ENCODE data around the gene PCDH9. TPM values are rescaled to one million over a fixed set of nuclear protein-coding genes. Genes with fewer than 3 reads are reported as not detected.

Gene PCDH9
- total RNA-seq, 2 donors from 2014 or later: 0.95 to 1.8 TPM

DNA sequence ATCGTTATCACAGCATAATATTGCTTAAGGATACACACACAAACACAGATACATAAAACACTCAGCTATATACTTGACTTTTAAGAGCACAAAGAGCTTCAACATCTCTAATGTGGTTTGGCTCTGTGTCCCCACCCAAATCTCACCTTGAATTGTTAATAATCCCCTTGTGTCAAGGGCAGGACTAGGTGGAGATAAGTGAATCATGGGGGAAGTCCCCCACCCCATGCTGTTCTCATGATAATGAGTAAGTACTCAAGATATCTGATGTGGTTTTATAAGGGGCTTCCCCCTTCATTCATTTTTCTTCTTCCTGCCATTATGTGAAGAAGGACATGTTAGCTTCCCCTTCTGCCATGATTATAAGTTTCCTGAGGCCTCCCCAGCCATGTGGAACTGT lies 481.4 kb downstream of the PCDH9 start:
- Histone ChIP-seq H3K9ac (ENCODE audit: extremely low read depth, low read length, poor library complexity, severe bottlenecking) (no peak overlapping the region), H3K4me1 (ENCODE audit: control insufficient read depth, insufficient read depth, low read length) (no peaks in the 10 kb centered on the region), H3K27ac (ENCODE audit: low read depth, low read length) (no peak overlapping the region), H3K4me3 (ENCODE audit: low read length) (no peak overlapping the region), H3K9me3 (ENCODE audit: control insufficient read depth, low read length) (peaks cover 6% of the 10 kb centered on the region), H3K36me3 (ENCODE audit: control insufficient read depth, insufficient read depth, low read length) (no peaks in the 10 kb centered on the region), H3K27me3 (ENCODE audit: control insufficient read depth, insufficient read depth, low read length, poor library complexity, severe bottlenecking) (no peaks in the 10 kb centered on the region)
- TF ChIP-seq, protein P1, sequence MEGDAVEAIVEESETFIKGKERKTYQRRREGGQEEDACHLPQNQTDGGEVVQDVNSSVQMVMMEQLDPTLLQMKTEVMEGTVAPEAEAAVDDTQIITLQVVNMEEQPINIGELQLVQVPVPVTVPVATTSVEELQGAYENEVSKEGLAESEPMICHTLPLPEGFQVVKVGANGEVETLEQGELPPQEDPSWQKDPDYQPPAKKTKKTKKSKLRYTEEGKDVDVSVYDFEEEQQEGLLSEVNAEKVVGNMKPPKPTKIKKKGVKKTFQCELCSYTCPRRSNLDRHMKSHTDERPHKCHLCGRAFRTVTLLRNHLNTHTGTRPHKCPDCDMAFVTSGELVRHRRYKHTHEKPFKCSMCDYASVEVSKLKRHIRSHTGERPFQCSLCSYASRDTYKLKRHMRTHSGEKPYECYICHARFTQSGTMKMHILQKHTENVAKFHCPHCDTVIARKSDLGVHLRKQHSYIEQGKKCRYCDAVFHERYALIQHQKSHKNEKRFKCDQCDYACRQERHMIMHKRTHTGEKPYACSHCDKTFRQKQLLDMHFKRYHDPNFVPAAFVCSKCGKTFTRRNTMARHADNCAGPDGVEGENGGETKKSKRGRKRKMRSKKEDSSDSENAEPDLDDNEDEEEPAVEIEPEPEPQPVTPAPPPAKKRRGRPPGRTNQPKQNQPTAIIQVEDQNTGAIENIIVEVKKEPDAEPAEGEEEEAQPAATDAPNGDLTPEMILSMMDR (conservative IDR thresholded peaks at IDR 0.05): no peak
- Mint-ChIP-seq H3K27me3 (ENCODE audit: insufficient read depth) (no peaks in the 10 kb centered on the region), H3K36me3 (ENCODE audit: low read depth) (no peaks in the 10 kb centered on the region), H3K9me3 (no peaks in the 10 kb centered on the region), H3K4me3 (no peak overlapping the region), H3K27ac (no peak overlapping the region), H3K4me1 (peaks cover 6% of the 10 kb centered on the region)
- WGBS, 2 experiments (ENCODE audit: insufficient coverage in 1 of 2, insufficient read length in 1 of 2): 90% methylated on average over 1 of the region's 1 CpG; no CpG with 5 or more reads in 1 of the 2 experiments
- no peak for DNase-seq

DNA sequence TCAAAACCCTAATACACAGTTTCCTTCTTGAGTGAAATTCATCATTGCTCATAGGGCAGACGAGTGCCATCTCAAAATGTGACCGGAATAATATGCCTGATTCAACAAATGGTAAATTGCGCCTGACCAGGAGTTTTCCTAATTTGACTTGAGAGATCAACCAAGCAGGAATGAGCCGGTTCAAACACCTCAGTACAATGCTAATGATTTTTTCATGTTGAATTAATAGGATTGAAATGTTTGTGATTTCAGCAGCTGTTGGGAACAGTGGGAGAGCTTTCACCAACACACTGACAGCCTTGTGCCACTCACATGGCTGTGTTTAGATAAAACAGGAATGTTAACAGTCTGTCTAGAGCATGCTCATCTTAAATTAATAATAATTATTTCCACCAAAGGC lies 484.8 kb downstream of the PCDH9 start:
- H3K36me3 ChIP-seq (ENCODE audit: control insufficient read depth, insufficient read depth, low read length): no peaks in the 10 kb centered on the region
- no peak overlapping the region for H3K9ac ChIP-seq (ENCODE audit: extremely low read depth, low read length, poor library complexity, severe bottlenecking)
- 95 to 96% methylated on average over 3 to 4 of the region's 4 CpGs for WGBS, 2 experiments (ENCODE audit: insufficient coverage in 1 of 2, insufficient read length in 1 of 2)
- Mint-ChIP-seq H3K4me1 (peaks cover 6% of the 10 kb centered on the region), H3K27ac (no peak overlapping the region), H3K27me3 (ENCODE audit: insufficient read depth) (no peaks in the 10 kb centered on the region), H3K4me3 (no peak overlapping the region), H3K9me3 (no peaks in the 10 kb centered on the region), H3K36me3 (ENCODE audit: low read depth) (no peaks in the 10 kb centered on the region)
- no peaks in the 10 kb centered on the region for H3K4me1 ChIP-seq (ENCODE audit: control insufficient read depth, insufficient read depth, low read length)
- H3K27me3 ChIP-seq (ENCODE audit: control insufficient read depth, insufficient read depth, low read length, poor library complexity, severe bottlenecking): no peaks in the 10 kb centered on the region
- TF ChIP-seq, protein P1 (conservative IDR thresholded peaks at IDR 0.05): no peak
- no peak overlapping the region for H3K27ac ChIP-seq (ENCODE audit: low read depth, low read length)
- H3K4me3 ChIP-seq (ENCODE audit: low read length): no peak overlapping the region
- H3K9me3 ChIP-seq (ENCODE audit: control insufficient read depth, low read length): peaks cover 6% of the 10 kb centered on the region
- no peak for DNase-seq

DNA sequence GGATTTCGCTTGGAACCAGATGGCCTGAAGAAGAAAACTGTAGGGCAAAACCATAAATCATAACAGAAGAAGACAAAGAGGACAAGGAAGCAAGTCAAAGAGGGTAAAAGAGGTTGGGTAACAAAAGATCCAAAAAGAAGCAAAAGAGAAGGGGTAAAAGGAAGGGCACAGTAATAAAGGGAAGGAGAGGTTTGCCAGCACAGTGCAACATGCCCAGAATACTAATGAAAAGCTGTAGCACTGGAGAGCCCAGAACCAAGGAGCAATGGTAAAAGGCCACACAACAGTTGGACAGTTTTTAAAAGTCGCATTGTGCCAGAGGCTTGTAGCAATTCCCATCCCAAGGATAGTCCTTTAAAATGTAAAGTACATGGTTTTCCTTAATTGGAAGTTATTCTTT lies 506.6 kb downstream of the PCDH9 start:
- Mint-ChIP-seq H3K27me3 (ENCODE audit: insufficient read depth) (no peaks in the 10 kb centered on the region), H3K27ac (no peak overlapping the region)

More for the DNA sequence above, 506.6 kb downstream of the PCDH9 start:
- H3K4me1 Mint-ChIP-seq: peaks cover 9% of the 10 kb centered on the region
- no peak overlapping the region for H3K9ac ChIP-seq (ENCODE audit: extremely low read depth, low read length, poor library complexity, severe bottlenecking)
- H3K27me3 ChIP-seq (ENCODE audit: control insufficient read depth, insufficient read depth, low read length, poor library complexity, severe bottlenecking): no peaks in the 10 kb centered on the region
- H3K4me1 ChIP-seq (ENCODE audit: control insufficient read depth, insufficient read depth, low read length): peaks cover 5% of the 10 kb centered on the region
- no peaks in the 10 kb centered on the region for H3K9me3 ChIP-seq (ENCODE audit: control insufficient read depth, low read length)
- WGBS, 2 experiments (ENCODE audit: insufficient coverage in 1 of 2, insufficient read length in 1 of 2): 92% methylated on average over 2 of the region's 2 CpGs; no CpG with 5 or more reads in 1 of the 2 experiments
- no peaks in the 10 kb centered on the region for H3K36me3 Mint-ChIP-seq (ENCODE audit: low read depth)
- DNase-seq: no peak
- no peaks in the 10 kb centered on the region for H3K36me3 ChIP-seq (ENCODE audit: control insufficient read depth, insufficient read depth, low read length)
- no peak overlapping the region for H3K4me3 ChIP-seq (ENCODE audit: low read length)
- no peak overlapping the region for H3K4me3 Mint-ChIP-seq
- no peaks in the 10 kb centered on the region for H3K9me3 Mint-ChIP-seq
- H3K27ac ChIP-seq (ENCODE audit: low read depth, low read length): peak overlapping the region; percentile 54
- TF ChIP-seq, protein P1 (conservative IDR thresholded peaks at IDR 0.05): no peak
